ENCODE data around the gene PGAP6.

- TF ChIP-seq CTCF (conservative IDR thresholded peaks at IDR 0.05 in 1 of 2, IDR thresholded peaks at IDR 0.05 in 1 of 2; ENCODE audit: extremely low read depth in 1 of 2, insufficient read depth in 1 of 2, low read depth in 1 of 2, low read length in 2 of 2) (no peak), EZH2 (IDR thresholded peaks at IDR 0.05; ENCODE audit: borderline replicate concordance, low read length) (no peak)
These were observed 14.4 kb upstream of the PGAP6 start for GRCh38 chr16:396199-396598.
